Right lobe of liver (tissue), 4 donors: ENCODE measurements around the gene FANCC.

Experiments
- CTCF ChIP-seq, 4 donors: fragments of 200-600 bp in 3 of 4; fragments of 450-650 bp in 1 of 4; IDR thresholded peaks; one replicate each; pipeline versions ENCODE4 v1.5.1 to v1.8.0; 2016 to 2022; ENCODE audit warnings: antibody characterized with exemption in 4 of 4, mild to moderate bottlenecking in 2 of 4
- POLR2A ChIP-seq: fragments of 450-650 bp; IDR thresholded peaks from one replicate; pipeline ENCODE4 v1.6.1; 2017; ENCODE audit warnings: antibody characterized with exemption, mild to moderate bottlenecking
- donor health status: DM: no; HTN: no; CAD: no.
- donor health status: DM: no; HTN: no; CAD: no.
- donor health status: DM: no; HTN: yes; CAD: no.

DNA sequence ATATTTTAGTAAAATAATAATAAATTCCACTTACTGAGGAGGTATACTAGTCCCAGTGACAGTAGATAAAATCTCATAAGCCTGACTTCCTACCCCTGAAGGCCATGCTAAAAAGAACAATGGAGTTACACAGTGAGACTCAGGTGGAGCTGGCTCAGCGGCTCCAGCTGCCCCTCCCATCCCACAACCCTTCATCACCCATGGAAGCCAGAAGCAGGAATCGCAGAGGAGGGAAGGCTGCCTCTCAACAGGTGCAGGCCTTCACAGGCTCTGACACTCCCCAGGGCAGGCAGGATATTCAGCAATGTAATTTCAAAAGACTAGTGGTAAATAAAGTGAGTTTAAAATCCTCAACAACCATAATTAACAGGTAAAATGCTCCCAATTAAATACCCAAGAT, 67.5 kb downstream of the FANCC start:
- no peak for TF ChIP-seq CTCF (IDR thresholded peaks at IDR 0.05)
- TF ChIP-seq POLR2A: no peak
